Gastroesophageal sphincter (tissue), 3 donors: ENCODE results near the gene PODN.

Source experiments
- CTCF ChIP-seq, 4 experiments: fragments of 200-600 bp in 2 of 4; fragments of 450-650 bp in 2 of 4; sonication (generic) in 1 of 4; IDR thresholded peaks; one replicate each; pipeline ENCODE4 v1.5.1; 2017 to 2019; ENCODE audit warnings: antibody characterized with exemption in 4 of 4, mild to moderate bottlenecking in 2 of 4, moderate library complexity in 2 of 4
- EP300 ChIP-seq: sonication (generic); formaldehyde crosslinking; IDR thresholded peaks from one replicate; pipeline ENCODE4 v1.6.1; 2017; ENCODE audit warnings: antibody characterized with exemption, mild to moderate bottlenecking
- POLR2A ChIP-seq, 2 donors: fragments of 450-650 bp; IDR thresholded peaks; one replicate each; pipeline ENCODE4 v1.6.1; 2017; ENCODE audit warnings: antibody characterized with exemption in 2 of 2, mild to moderate bottlenecking in 2 of 2, moderate library complexity in 1 of 2
- POLR2AphosphoS5 ChIP-seq: sonication (generic); formaldehyde crosslinking; IDR thresholded peaks from one replicate; pipeline ENCODE4 v1.6.1; 2017; ENCODE audit warnings: antibody characterized with exemption

GRCh38 chr1:53107570-53108322 is 45.7 kb downstream of the PODN start:
- TF ChIP-seq CTCF (IDR thresholded peaks at IDR 0.05), result no peak
- no peak for TF ChIP-seq POLR2A (IDR thresholded peaks at IDR 0.05)
- TF ChIP-seq EP300, result no peak
- TF ChIP-seq POLR2AphosphoS5, result no peak
